Measurements from ENCODE around the gene FBN1. TPM values are rescaled to one million over a fixed set of nuclear protein-coding genes. Genes with fewer than 3 reads are reported as not detected.
A peak's percentile ranks its signal among the peaks of the same experiment; 100 is the strongest.

FBN1 gene
- total and polyA plus RNA-seq, 2 experiments from 2014 or later = 2.1 to 5.3 TPM

- Histone ChIP-seq H3K4me3 (peak overlapping the region; percentile 82), H3K36me3 (no peaks in the 10 kb centered on the region), H3K27ac (no peak overlapping the region), H3K4me1 (ENCODE audit: low read depth) (no peaks in the 10 kb centered on the region), H3K27me3 (peaks cover 48% of the 10 kb centered on the region), H3K9me3 (ENCODE audit: low read depth) (no peaks in the 10 kb centered on the region)
- DNase-seq (ENCODE audit: low read depth in 1 of 2, low spot score in 1 of 2) = peak in 1 of 2 donors; percentile 53
- no peak for TF ChIP-seq CTCF (IDR thresholded peaks at IDR 0.05; ENCODE audit: low read depth, low read length)
Measured at GRCh38 chr15:48643776-48644466, 1.6 kb downstream of the FBN1 start.

- H3K27ac ChIP-seq = no peak overlapping the region
- no peak overlapping the region for H3K4me3 ChIP-seq
- peaks cover 48% of the 10 kb centered on the region for H3K27me3 ChIP-seq
- no peak for TF ChIP-seq CTCF (IDR thresholded peaks at IDR 0.05; ENCODE audit: low read depth, low read length)
- no peaks in the 10 kb centered on the region for H3K4me1 ChIP-seq (ENCODE audit: low read depth)
- no peaks in the 10 kb centered on the region for H3K36me3 ChIP-seq
- peak in 1 of 2 donors; percentile 34 for DNase-seq (ENCODE audit: low read depth in 1 of 2, low spot score in 1 of 2)
- H3K9me3 ChIP-seq (ENCODE audit: low read depth) = no peaks in the 10 kb centered on the region
Measured at GRCh38 chr15:48643206-48643605, 2.3 kb downstream of the FBN1 start.

DNA sequence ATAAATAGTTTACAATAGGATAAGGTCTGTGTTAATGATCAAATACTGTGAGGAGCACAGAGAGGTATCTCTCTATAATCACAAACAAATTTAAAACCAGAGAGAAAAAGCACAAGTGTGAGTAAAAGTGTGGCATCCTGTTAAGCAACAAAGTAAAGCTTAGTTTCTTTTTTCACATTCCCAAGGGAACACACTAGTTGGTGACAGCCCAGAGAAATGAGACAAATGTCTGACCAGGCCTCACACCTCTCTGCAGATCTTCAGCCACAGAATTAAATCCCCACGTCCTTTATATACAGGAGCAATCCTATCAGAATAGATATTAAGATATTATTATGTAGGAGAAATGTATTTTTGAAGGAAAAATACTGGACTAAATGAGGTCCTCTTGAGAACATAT, 2.7 kb downstream of the FBN1 start:
- peaks cover 48% of the 10 kb centered on the region for H3K27me3 ChIP-seq
- peak in 1 of 2 donors; percentile 48 for DNase-seq (ENCODE audit: low read depth in 1 of 2, low spot score in 1 of 2)
- H3K9me3 ChIP-seq (ENCODE audit: low read depth) = no peaks in the 10 kb centered on the region
- no peak overlapping the region for H3K27ac ChIP-seq
- H3K4me3 ChIP-seq = no peak overlapping the region
- H3K36me3 ChIP-seq = no peaks in the 10 kb centered on the region
- no peaks in the 10 kb centered on the region for H3K4me1 ChIP-seq (ENCODE audit: low read depth)
- TF ChIP-seq CTCF (IDR thresholded peaks at IDR 0.05; ENCODE audit: low read depth, low read length) = no peak

GRCh38 chr15:48641416-48641815, 4.1 kb downstream of the FBN1 start:
- Histone ChIP-seq H3K27ac (no peak overlapping the region), H3K36me3 (no peaks in the 10 kb centered on the region), H3K4me3 (no peak overlapping the region)

DNA sequence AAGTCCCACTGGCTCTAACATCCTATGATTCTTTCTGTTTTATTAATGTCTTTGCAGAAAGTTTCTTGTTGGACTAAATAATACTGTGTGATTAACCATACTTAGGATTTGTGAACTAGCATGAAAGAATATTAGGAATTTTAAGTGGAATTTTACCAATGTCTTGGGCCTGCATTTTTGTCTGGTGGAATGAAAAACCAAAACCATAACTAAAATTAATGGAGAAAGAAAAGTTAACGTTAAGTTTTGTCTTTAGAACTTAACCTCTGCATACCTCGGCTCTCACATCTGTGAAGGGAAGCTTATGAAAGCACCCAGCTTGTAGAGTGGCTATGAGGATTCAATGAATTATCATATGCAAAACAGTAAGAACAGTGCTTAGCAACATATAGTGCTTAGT, 6.5 kb downstream of the FBN1 start:
- DNase-seq (ENCODE audit: low read depth in 1 of 2, low spot score in 1 of 2) = no peak
- TF ChIP-seq CTCF (IDR thresholded peaks at IDR 0.05; ENCODE audit: low read depth, low read length) = no peak
- no peaks in the 10 kb centered on the region for H3K36me3 ChIP-seq
- H3K4me3 ChIP-seq = no peak overlapping the region
- no peaks in the 10 kb centered on the region for H3K4me1 ChIP-seq (ENCODE audit: low read depth)
- H3K9me3 ChIP-seq (ENCODE audit: low read depth) = no peaks in the 10 kb centered on the region
- H3K27ac ChIP-seq = no peak overlapping the region
- H3K27me3 ChIP-seq = peaks cover 13% of the 10 kb centered on the region

More at GRCh38 chr15:48641416-48641815, 4.1 kb downstream of the FBN1 start:
- no peaks in the 10 kb centered on the region for H3K9me3 ChIP-seq (ENCODE audit: low read depth)
- peaks cover 38% of the 10 kb centered on the region for H3K27me3 ChIP-seq
- peak; percentile 44 for TF ChIP-seq CTCF (IDR thresholded peaks at IDR 0.05; ENCODE audit: low read depth, low read length)
- peak in 1 of 2 donors; percentile 56 for DNase-seq (ENCODE audit: low read depth in 1 of 2, low spot score in 1 of 2)
- H3K4me1 ChIP-seq (ENCODE audit: low read depth) = no peaks in the 10 kb centered on the region
